ENCODE measurements around the gene ATG12. TPM values are rescaled to one million over a fixed set of nuclear protein-coding genes. Genes with fewer than 3 reads are reported as not detected.
A peak's percentile ranks its signal among the peaks of the same experiment; 100 is the strongest.

ATG12 gene
- total RNA-seq, 1 experiment from 2014 or later: 39.9 TPM

DNA sequence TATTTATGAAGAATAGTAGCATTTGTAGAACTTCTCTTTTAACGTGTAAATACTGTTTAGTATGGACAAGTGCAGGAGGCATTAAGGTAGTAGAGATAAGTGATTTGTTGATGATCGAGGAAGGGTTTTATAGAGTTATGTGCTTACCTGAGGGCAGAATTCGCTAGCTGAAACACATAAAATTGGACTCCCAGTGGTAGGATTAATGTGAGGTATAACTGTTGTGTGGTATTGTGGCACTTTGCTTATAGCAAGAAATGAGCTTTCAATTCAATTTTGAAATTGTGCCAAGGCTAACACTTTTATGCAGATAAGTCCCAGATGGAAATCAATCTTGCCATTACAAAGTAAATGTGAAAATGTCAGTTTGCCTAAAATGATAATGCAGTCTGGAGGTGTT is 1.6 kb upstream of the ATG12 start (continued):
- TF ChIP-seq, protein P1, sequence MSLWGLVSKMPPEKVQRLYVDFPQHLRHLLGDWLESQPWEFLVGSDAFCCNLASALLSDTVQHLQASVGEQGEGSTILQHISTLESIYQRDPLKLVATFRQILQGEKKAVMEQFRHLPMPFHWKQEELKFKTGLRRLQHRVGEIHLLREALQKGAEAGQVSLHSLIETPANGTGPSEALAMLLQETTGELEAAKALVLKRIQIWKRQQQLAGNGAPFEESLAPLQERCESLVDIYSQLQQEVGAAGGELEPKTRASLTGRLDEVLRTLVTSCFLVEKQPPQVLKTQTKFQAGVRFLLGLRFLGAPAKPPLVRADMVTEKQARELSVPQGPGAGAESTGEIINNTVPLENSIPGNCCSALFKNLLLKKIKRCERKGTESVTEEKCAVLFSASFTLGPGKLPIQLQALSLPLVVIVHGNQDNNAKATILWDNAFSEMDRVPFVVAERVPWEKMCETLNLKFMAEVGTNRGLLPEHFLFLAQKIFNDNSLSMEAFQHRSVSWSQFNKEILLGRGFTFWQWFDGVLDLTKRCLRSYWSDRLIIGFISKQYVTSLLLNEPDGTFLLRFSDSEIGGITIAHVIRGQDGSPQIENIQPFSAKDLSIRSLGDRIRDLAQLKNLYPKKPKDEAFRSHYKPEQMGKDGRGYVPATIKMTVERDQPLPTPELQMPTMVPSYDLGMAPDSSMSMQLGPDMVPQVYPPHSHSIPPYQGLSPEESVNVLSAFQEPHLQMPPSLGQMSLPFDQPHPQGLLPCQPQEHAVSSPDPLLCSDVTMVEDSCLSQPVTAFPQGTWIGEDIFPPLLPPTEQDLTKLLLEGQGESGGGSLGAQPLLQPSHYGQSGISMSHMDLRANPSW (CRISPR knock-in tag; conservative IDR thresholded peaks at IDR 0.05; ENCODE audit: low read depth): no peak
- TF ChIP-seq NR3C1 (CRISPR knock-in tag; conservative IDR thresholded peaks at IDR 0.05; ENCODE audit: low read depth) (no peak), NFYB (CRISPR knock-in tag; conservative IDR thresholded peaks at IDR 0.05; ENCODE audit: low read depth) (no peak), CREM (CRISPR knock-in tag; IDR thresholded peaks at IDR 0.05) (no peak), TEAD1 (CRISPR knock-in tag; IDR thresholded peaks at IDR 0.05) (no peak), FOXK1 (CRISPR knock-in tag; IDR thresholded peaks at IDR 0.05) (no peak), ATF1 (CRISPR knock-in tag; IDR thresholded peaks at IDR 0.05) (no peak), CBFB (CRISPR knock-in tag; IDR thresholded peaks at IDR 0.05; ENCODE audit: low read depth) (no peak), GTF2I (CRISPR knock-in tag; conservative IDR thresholded peaks at IDR 0.05) (no peak), IRF2 (CRISPR knock-in tag; IDR thresholded peaks at IDR 0.05; ENCODE audit: borderline replicate concordance, low read depth) (no peak)
- TF ChIP-seq, protein P2, sequence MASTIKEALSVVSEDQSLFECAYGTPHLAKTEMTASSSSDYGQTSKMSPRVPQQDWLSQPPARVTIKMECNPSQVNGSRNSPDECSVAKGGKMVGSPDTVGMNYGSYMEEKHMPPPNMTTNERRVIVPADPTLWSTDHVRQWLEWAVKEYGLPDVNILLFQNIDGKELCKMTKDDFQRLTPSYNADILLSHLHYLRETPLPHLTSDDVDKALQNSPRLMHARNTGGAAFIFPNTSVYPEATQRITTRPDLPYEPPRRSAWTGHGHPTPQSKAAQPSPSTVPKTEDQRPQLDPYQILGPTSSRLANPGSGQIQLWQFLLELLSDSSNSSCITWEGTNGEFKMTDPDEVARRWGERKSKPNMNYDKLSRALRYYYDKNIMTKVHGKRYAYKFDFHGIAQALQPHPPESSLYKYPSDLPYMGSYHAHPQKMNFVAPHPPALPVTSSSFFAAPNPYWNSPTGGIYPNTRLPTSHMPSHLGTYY (CRISPR knock-in tag; IDR thresholded peaks at IDR 0.05): no peak
- TF ChIP-seq, protein P3, sequence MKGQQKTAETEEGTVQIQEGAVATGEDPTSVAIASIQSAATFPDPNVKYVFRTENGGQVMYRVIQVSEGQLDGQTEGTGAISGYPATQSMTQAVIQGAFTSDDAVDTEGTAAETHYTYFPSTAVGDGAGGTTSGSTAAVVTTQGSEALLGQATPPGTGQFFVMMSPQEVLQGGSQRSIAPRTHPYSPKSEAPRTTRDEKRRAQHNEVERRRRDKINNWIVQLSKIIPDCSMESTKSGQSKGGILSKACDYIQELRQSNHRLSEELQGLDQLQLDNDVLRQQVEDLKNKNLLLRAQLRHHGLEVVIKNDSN (CRISPR knock-in tag; IDR thresholded peaks at IDR 0.05): no peak
- TF ChIP-seq, protein P4, sequence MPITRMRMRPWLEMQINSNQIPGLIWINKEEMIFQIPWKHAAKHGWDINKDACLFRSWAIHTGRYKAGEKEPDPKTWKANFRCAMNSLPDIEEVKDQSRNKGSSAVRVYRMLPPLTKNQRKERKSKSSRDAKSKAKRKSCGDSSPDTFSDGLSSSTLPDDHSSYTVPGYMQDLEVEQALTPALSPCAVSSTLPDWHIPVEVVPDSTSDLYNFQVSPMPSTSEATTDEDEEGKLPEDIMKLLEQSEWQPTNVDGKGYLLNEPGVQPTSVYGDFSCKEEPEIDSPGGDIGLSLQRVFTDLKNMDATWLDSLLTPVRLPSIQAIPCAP (CRISPR knock-in tag; IDR thresholded peaks at IDR 0.05): no peak
- TF ChIP-seq, protein P5, sequence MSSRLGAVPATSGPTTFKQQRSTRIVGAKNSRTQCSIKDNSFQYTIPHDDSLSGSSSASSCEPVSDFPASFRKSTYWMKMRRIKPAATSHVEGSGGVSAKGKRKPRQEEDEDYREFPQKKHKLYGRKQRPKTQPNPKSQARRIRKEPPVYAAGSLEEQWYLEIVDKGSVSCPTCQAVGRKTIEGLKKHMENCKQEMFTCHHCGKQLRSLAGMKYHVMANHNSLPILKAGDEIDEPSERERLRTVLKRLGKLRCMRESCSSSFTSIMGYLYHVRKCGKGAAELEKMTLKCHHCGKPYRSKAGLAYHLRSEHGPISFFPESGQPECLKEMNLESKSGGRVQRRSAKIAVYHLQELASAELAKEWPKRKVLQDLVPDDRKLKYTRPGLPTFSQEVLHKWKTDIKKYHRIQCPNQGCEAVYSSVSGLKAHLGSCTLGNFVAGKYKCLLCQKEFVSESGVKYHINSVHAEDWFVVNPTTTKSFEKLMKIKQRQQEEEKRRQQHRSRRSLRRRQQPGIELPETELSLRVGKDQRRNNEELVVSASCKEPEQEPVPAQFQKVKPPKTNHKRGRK (CRISPR knock-in tag; IDR thresholded peaks at IDR 0.05; ENCODE audit: borderline replicate concordance): no peak

DNA sequence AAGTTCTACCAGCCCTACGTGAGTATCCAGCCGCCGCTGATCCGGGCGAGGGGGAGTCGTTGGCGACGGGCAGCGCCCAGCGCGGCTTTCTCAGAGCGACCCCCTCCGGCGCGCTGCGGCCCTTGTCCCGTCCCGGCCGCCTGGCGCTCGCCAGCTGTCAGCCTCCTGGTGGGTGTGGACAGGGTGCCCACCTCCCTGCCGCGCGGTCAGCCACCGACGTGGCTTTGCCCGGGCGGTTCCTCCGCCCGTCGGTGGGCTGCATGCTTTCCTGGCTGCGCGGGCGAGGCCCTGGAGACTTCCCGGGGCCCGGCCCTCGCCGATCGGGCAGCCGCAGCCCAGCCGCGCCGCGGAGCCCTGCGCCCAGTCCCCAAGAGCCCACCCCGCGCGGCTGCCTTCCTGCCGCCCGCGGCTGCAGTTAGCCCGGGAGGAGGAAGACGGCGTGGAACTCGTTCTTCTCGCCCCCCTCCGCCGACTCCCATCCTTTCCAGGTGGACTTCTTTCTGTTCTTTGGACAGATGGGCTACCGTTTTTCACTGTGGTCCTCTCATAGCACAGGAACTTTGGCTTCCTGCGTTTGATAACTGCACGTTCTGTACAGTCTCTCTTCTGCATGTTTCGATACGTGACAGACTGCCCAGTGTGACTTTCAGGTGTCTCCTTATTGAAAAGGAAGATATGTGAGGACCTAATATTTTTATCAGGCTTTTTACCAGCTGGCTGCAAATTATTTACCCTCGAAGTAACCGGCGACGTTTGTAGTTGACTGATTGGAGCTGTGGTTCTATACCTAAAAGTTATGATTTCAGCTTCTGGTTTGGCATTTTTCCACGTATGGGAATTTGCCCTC is 947 bp upstream of the ATG12 start:
- Mint-ChIP-seq H3K4me1 (peaks cover 37% of the 10 kb centered on the region), H3K36me3 (peaks cover 5% of the 10 kb centered on the region), H3K4me3 (peak overlapping the region; percentile 97), H3K9me3 (no peaks in the 10 kb centered on the region), H3K27me3 (ENCODE audit: low read depth) (peaks cover 6% of the 10 kb centered on the region), H3K27ac (no peak overlapping the region)
- DNase-seq (ENCODE audit: low spot score) (no peak), ATAC-seq (peak; percentile 53)
- POLR2A ChIA-PET: no interaction called here
- CTCF ChIA-PET: interaction anchor here (1.3 kb wide), 1 partner anchor 27 kb away, joined by 4 read pairs; no protein-coding TSS in a partner anchor
- TF ChIP-seq JUN (CRISPR knock-in tag; IDR thresholded peaks at IDR 0.05): 0 out of 2 replicates have a peak, but pooled peaks have one; percentile 48
- TF ChIP-seq, protein P2 (CRISPR knock-in tag; IDR thresholded peaks at IDR 0.05): no peak
- TF ChIP-seq, protein P6, sequence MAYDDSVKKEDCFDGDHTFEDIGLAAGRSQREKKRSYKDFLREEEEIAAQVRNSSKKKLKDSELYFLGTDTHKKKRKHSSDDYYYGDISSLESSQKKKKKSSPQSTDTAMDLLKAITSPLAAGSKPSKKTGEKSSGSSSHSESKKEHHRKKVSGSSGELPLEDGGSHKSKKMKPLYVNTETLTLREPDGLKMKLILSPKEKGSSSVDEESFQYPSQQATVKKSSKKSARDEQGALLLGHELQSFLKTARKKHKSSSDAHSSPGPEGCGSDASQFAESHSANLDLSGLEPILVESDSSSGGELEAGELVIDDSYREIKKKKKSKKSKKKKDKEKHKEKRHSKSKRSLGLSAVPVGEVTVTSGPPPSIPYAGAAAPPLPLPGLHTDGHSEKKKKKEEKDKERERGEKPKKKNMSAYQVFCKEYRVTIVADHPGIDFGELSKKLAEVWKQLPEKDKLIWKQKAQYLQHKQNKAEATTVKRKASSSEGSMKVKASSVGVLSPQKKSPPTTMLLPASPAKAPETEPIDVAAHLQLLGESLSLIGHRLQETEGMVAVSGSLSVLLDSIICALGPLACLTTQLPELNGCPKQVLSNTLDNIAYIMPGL (CRISPR knock-in tag; IDR thresholded peaks at IDR 0.05): peak; percentile 80
- TF ChIP-seq IRF2 (CRISPR knock-in tag; IDR thresholded peaks at IDR 0.05; ENCODE audit: borderline replicate concordance, low read depth): no peak
- TF ChIP-seq, protein P7, sequence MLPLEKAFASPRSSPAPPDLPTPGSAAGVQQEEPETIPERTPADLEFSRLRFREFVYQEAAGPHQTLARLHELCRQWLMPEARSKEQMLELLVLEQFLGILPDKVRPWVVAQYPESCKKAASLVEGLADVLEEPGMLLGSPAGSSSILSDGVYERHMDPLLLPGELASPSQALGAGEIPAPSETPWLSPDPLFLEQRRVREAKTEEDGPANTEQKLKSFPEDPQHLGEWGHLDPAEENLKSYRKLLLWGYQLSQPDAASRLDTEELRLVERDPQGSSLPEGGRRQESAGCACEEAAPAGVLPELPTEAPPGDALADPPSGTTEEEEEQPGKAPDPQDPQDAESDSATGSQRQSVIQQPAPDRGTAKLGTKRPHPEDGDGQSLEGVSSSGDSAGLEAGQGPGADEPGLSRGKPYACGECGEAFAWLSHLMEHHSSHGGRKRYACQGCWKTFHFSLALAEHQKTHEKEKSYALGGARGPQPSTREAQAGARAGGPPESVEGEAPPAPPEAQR (CRISPR knock-in tag; IDR thresholded peaks at IDR 0.05): no peak
- no peak for TF ChIP-seq TEAD4 (CRISPR knock-in tag; IDR thresholded peaks at IDR 0.05)
- TF ChIP-seq, protein P3 (CRISPR knock-in tag; IDR thresholded peaks at IDR 0.05): no peak
- TF ChIP-seq ZNF232 (CRISPR knock-in tag; IDR thresholded peaks at IDR 0.05): 0 out of 2 replicates have a peak, but pooled peaks have one; percentile 36
- TF ChIP-seq ESRRA (CRISPR knock-in tag; IDR thresholded peaks at IDR 0.05; ENCODE audit: borderline replicate concordance): no peak
- 0 out of 2 replicates have a peak, but pooled peaks have one; percentile 57 for TF ChIP-seq RELA (CRISPR knock-in tag; IDR thresholded peaks at IDR 0.05; ENCODE audit: borderline replicate concordance)

Data from WTC11 (cell line).